RWPE1 (cell line): ENCODE measurements around the gene ZNF669.
A peak's percentile ranks its signal among the peaks of the same experiment; 100 is the strongest.

Experiments
- CTCF ChIA-PET: fragments of 350-600 bp; sonication (Branson Sonifier 250); formaldehyde crosslinking; extraction: SDS; loops from one replicate; lab custom pipeline; 2021; lab: Yijun Ruan, JAX
- POLR2A ChIA-PET: fragments of 400-600 bp; formaldehyde crosslinking; extraction: SDS; loops from one replicate; lab custom pipeline; 2020; ENCODE audit warnings: antibody characterized with exemption; ENCODE audit not compliant: low non-redundant PET; lab: Yijun Ruan, JAX
- DNase-seq: peaks from one replicate; pipeline ENCODE4 v3.0.0; 2012; ENCODE audit warnings: low spot score
- H3K27ac ChIP-seq: fragments of 450-650 bp; 2 replicates; pipeline ENCODE4 v1.5.1; 2017
- CTCF ChIP-seq: fragments of 450-650 bp; conservative IDR thresholded peaks from 2 replicates; pipeline ENCODE4 v1.5.1; 2017; ENCODE audit warnings: low read depth, mild to moderate bottlenecking

The ZNF669 gene

GRCh38 chr1:247085310-247085709 lies 18.8 kb downstream of the ZNF669 start:
- DNase-seq = no peak
- CTCF ChIA-PET = no interaction called here
- no peak overlapping the region for H3K27ac ChIP-seq
- POLR2A ChIA-PET = no interaction called here
- no peak for TF ChIP-seq CTCF

GRCh38 chr1:247084771-247085170 lies 19.4 kb downstream of the ZNF669 start:
- CTCF ChIA-PET = no interaction called here
- no peak overlapping the region for H3K27ac ChIP-seq
- DNase-seq = no peak
- no peak for TF ChIP-seq CTCF
- POLR2A ChIA-PET = no interaction called here

- ChIA-PET CTCF (interaction anchor here (0.6 to 0.7 kb wide), 2 partner anchors 16 to 25 kb away, joined by 4 to 5 read pairs; no protein-coding TSS in a partner anchor), POLR2A (interaction anchor here (0.6 kb wide), 1 partner anchor 99 kb away, joined by 3 read pairs; no protein-coding TSS in a partner anchor)
These were observed 24.8 kb downstream of the ZNF669 start for GRCh38 chr1:247079141-247079874.

GRCh38 chr1:247078258-247079140 lies 25.7 kb downstream of the ZNF669 start, which contains the start of gene ZNF670:
ZNF670 (minus strand) TSS chr1:247078811; CDS start chr1:247078596, 215 bp downstream.
- TF ChIP-seq CTCF = no peak
- POLR2A ChIA-PET = interaction anchor here (0.5 to 0.6 kb wide), 2 partner anchors 100 to 158 kb away, joined by 3 to 4 read pairs; no protein-coding TSS in a partner anchor
- peak within 1 kb of the TSS; percentile 82 for H3K27ac ChIP-seq
- peak; percentile 93 for DNase-seq
- CTCF ChIA-PET = interaction anchor here (0.7 kb wide), 1 partner anchor 25 kb away, joined by 5 read pairs; no protein-coding TSS in a partner anchor

More at GRCh38 chr1:247079141-247079874, 24.8 kb downstream of the ZNF669 start:
- DNase-seq = no peak
- no peak overlapping the region for H3K27ac ChIP-seq
- no peak for TF ChIP-seq CTCF

- CTCF ChIA-PET = no interaction called here
- DNase-seq = peak; percentile 10
- no peak for TF ChIP-seq CTCF
- POLR2A ChIA-PET = no interaction called here
- H3K27ac ChIP-seq = peak overlapping the region; percentile 82
These were observed 26.3 kb downstream of the ZNF669 start for GRCh38 chr1:247077876-247078257.

GRCh38 chr1:247077213-247077612 lies 26.9 kb downstream of the ZNF669 start:
- ChIA-PET CTCF (no interaction called here), POLR2A (no interaction called here)
- DNase-seq = peak; percentile 10
- no peak for TF ChIP-seq CTCF
- H3K27ac ChIP-seq = no peak overlapping the region
